VCaP (cell line): ENCODE data around the gene APOLD1.
A peak's percentile ranks its signal among the peaks of the same experiment; 100 is the strongest.
"Not testable (repeated sequence)": the region's sequence is repeated elsewhere in the genome, so short reads cannot be mapped to it uniquely, and the experiment has no call there.

Source experiments
- H3K27ac ChIP-seq: fragments of 450-650 bp; 2 replicates; pipeline ENCODE4 v1.5.1; 2017
- CTCF ChIP-seq: fragments of 450-650 bp; conservative IDR thresholded peaks from 2 replicates; pipeline ENCODE4 v1.5.1; 2017; ENCODE audit warnings: mild to moderate bottlenecking, moderate library complexity

The APOLD1 gene, protein sequence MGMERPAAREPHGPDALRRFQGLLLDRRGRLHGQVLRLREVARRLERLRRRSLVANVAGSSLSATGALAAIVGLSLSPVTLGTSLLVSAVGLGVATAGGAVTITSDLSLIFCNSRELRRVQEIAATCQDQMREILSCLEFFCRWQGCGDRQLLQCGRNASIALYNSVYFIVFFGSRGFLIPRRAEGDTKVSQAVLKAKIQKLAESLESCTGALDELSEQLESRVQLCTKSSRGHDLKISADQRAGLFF

GRCh38 chr12:12784911-12785814 lies at the start of gene APOLD1:
APOLD1 (plus strand) TSS chr12:12785659; CDS start chr12:12785692, 33 bp downstream.
- TF ChIP-seq CTCF: no peak
- peak within 1 kb of the TSS; percentile 81 for H3K27ac ChIP-seq

GRCh38 chr12:12736759-12737676 lies 48.4 kb upstream of the APOLD1 start:
- peak; percentile 81 for TF ChIP-seq CTCF
- H3K27ac ChIP-seq: no peak overlapping the region

DNA sequence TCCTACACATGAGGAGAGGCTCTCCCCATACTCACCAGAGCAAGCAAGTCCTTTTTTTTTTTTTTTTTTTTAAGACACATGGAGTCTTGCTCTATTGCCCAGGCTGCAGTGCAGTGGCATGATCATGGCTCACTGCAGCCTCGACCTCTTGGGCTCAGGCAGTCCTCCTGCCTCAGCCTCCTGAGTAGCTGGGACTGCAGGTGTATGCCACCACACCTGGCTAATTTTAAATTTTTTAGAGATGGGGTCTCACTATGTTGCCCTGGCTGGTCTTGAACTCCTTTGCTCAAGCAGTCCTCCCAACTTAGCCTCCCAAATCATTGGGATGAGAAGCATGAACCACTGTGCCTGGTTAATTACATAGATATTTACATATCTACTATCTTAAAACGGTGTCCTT lies 47.3 kb upstream of the APOLD1 start:
- not testable (repeated sequence) for H3K27ac ChIP-seq

- no peak for TF ChIP-seq CTCF
- no peak overlapping the region for H3K27ac ChIP-seq
These were observed 43.8 kb upstream of the APOLD1 start for GRCh38 chr12:12741660-12742059.

DNA sequence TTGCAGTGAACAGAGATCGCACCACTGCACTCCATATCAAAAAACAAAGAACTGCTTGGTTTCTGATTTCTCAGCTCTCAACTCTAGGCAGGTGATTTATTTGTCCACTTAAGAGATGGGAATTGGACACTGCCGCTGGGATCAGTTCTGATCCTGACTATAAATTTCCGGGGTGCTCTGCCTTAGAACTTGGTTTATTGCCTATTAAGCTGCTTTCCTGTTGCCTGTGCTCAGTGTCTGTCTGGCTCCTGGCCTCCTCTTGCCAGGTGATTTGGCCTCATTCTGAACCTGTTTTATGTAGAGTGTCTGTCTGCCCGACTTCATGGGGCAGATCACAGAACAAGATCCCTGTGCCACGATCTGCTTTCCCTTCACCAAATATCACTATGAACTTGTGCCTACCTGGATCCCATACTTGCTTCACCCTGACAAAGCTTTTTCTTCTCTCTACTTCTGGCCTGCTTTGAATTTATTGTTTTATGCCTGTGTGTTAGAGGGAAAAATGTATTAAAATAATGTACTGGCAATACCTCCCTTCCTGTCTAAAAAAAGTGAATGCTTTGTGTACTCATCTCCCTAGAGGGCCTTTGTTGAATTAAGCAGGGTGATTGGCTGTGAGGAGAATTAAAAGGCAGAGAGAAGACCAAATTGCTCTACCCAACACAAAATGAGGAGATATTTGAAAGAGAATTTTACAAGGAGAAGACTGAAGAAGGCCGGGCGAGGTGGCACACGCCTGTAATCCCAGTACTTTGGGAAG lies 40.7 kb upstream of the APOLD1 start:
- H3K27ac ChIP-seq: peak overlapping the region; percentile 35
- TF ChIP-seq CTCF: no peak

DNA sequence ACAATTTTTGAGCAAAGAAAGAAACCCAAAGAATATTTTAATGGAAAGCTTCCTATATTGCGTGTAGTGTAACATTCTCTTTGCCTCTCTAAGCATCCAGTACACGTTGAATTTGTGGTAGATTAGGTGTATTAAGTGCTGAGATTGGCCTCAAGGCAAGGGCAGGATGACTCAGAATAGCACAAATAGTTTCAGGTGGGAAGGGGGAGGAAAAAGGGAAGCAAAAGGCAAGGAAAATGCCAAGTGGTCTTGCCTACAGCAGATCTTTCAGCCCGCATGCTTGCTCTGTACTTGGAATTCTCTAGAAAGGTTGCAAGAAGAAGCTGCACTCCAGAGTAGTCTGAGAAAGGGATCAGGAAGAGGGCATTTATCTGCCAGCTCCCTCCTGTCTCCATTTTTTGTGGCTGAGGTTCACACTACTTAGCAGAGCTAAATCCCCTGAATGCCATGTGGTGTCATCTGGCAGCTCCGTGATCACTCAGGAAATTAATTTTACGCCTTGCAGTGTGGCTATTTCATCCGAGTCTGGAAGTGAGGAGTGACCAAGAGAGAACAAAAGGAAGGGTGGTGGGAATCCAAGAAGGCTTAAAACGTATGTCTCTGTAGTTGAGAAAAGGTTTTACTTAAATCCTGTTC lies 39.8 kb upstream of the APOLD1 start:
- H3K27ac ChIP-seq: no peak overlapping the region
- TF ChIP-seq CTCF: no peak

DNA sequence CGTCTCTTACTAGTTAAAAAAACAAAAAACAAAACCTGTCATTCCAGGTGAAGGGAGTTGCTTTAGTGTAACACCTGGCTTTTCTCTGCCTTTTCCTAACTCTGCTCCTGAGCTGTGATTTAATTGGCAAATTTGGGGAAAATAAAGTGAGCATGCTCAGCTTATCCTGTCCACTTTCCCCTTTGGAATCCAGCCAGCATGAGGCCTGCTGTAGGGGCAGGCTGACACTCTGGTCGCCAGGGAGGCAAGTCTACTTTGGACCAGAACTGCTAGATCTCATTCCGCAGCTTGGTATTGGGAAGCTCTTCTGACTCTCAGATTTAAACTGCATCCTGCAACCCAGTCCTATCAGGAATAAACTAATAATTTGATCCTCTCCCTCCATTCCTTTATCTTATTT lies 38.2 kb upstream of the APOLD1 start:
- TF ChIP-seq CTCF: no peak
- H3K27ac ChIP-seq: no peak overlapping the region
